ENCODE results near the gene TMEM247.

The TMEM247 gene

DNA sequence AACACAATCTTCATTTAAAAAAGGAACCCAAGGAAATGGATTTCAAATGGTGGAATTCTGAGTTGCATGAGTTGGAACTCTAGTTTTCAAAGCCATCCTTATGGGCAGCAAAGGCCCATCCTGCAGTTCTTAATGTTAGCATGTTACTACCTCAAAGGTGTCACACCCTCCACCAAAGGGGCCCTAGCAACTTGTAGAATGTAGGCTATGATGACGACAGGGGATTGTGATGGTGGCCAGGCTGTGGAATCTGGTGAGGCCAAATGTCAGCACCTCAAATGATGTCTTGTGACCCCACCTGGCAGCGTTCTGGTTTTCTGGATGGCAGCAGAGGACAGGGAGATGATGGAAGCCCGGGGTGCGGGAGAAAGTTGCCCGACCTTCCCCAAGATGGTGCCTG lies at the start of gene TMEM247:
Gene TMEM247, plus strand, starts transcription at position 301 of the 400 bp plus-strand sequence.
- Mint-ChIP-seq H3K9me3 (no peaks in the 10 kb centered on the region), H3K36me3 (no peaks in the 10 kb centered on the region), H3K4me3 (no peak within 1 kb of the TSS), H3K4me1 (peaks cover 26% of the 10 kb centered on the region), H3K27ac (no peak within 1 kb of the TSS)
- ATAC-seq (no peak), DNase-seq (ENCODE audit: low spot score in 2 of 2) (no peak)

DNA sequence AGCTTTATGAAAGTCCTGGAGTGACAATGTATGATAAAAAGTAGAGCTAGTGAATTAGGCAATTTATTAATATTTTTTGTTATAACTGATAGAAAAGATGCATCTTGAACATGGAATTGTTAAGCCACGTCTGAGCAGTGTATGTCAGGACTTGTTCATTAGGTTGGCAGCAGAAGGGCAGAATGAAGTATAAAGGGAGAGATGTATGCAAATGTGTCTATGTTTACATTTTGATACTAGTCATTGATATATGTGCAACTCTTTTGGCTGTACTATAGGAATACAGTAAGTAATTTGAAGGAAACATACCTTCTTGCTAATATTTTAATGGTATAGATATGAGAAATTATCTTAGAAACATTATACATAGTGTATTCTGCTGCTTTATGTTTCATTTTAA lies 49.0 kb upstream of the TMEM247 start:
- no peak for ATAC-seq
- DNase-seq (ENCODE audit: low spot score in 2 of 2), result no peak
- Mint-ChIP-seq H3K27ac (no peak overlapping the region), H3K9me3 (no peaks in the 10 kb centered on the region), H3K36me3 (no peaks in the 10 kb centered on the region), H3K4me3 (no peak overlapping the region), H3K4me1 (peaks cover 41% of the 10 kb centered on the region)

DNA sequence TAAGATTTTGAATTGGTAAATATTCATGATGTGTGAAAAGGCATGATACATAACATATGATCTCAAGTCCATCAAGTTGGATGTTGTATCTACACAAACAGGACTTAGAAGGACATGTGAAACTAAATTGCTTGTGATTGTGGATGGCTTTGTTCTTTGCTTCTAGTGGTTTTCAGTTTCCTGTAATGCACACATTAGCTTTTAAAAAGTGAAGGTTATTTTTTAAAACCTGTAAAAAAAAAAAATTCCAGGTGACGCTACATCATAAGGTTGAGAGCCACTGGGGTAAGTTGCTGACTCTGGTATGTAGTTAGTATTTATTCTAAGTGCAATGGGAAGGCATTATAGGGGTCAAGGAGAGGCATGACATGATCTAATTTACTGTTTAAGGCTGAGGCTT lies 48.4 kb upstream of the TMEM247 start:
- Mint-ChIP-seq H3K4me1 (peaks cover 43% of the 10 kb centered on the region), H3K36me3 (no peaks in the 10 kb centered on the region), H3K4me3 (no peak overlapping the region), H3K27ac (peak overlapping the region; percentile 48), H3K9me3 (no peaks in the 10 kb centered on the region)
- DNase-seq (ENCODE audit: low spot score in 2 of 2) (no peak), ATAC-seq (no peak)

DNA sequence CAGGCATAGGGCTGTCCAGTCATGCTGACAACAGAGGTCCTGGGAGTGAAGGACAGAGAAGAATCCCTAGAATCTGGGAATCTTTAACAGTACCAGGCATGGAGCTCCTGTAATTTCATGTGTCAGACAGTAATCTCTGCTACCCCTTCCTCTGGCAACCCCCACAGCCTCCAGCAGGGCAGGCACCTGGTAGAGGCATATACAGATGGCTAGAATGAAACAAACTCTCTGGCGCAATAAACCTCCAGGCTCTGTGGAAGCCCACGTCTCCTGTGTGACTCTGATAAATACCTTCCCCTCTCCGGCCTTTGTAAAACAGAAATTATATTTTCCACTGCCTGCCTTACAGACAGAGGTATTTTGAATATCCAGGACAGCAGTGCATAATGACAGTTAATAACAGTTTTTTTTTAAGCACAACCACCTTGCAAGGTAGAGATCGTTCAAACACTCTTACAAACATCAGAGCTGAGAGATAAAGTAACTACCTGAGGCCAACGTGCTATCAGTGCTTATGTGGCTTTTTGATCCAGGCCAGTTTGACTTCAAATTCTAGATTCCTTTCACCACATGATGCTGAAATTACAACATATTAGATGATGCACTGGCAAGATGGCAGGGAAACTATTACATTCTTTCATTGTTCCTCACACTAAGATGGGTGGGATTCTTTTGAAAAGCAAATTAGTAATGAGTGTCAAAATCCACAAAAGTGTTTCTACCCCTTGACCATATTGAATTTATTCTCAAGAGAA lies 47.7 kb upstream of the TMEM247 start:
- peaks cover 49% of the 10 kb centered on the region for H3K4me1 Mint-ChIP-seq
- no peak for ATAC-seq
- H3K36me3 Mint-ChIP-seq, result no peaks in the 10 kb centered on the region
- DNase-seq (ENCODE audit: low spot score in 2 of 2), result no peak
- no peaks in the 10 kb centered on the region for H3K9me3 Mint-ChIP-seq
- H3K4me3 Mint-ChIP-seq, result no peak overlapping the region
- H3K27ac Mint-ChIP-seq, result peak overlapping the region; percentile 48

DNA sequence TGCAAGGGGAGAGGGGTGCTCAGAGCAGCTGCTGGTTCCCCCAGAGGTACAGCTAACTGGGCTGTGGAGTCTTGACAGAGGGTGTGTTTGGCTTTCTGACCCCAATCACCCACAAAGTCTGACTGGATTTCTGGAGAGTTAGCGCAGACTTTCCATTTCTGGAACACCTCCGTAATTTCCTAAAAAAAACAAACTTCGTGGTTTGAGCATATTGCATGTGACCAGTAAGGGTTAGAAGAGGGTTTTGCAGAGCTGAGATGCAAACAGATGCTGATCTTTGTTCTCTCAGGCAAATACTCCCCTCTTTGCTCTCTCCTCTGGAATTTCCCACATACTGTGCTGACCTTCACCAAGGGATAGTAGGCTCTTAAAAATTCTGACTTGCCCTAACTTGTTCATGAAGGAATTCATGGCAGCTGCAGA lies 44.5 kb upstream of the TMEM247 start:
- DNase-seq (ENCODE audit: low spot score in 2 of 2) (no peak), ATAC-seq (no peak)
- H3K27ac Mint-ChIP-seq, result no peak overlapping the region
- H3K9me3 Mint-ChIP-seq, result no peaks in the 10 kb centered on the region
- H3K4me1 Mint-ChIP-seq, result peaks cover 69% of the 10 kb centered on the region
- no peak overlapping the region for H3K4me3 Mint-ChIP-seq
- H3K36me3 Mint-ChIP-seq, result no peaks in the 10 kb centered on the region

DNA sequence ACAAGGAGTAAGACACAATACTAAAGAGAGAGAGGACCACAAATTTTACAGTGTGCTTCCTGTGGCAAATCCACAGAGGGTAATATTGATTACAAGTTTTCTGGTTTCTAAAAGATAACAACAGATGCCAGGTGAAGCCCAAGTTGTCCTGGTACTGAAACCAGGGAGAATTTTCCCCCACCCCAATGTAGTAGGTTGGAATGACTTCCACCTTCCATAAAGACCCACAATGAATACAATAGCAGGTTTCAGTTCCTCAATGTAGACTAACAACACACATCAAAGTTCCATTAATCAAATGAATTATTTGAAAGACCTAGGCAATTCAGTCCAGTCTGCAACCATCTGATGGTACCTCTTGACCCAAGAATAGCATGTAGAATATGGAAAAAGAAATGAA lies 44.0 kb upstream of the TMEM247 start:
- Mint-ChIP-seq H3K4me3 (no peak overlapping the region), H3K36me3 (no peaks in the 10 kb centered on the region), H3K4me1 (peaks cover 74% of the 10 kb centered on the region), H3K27ac (no peak overlapping the region), H3K9me3 (no peaks in the 10 kb centered on the region)
- ATAC-seq (no peak), DNase-seq (ENCODE audit: low spot score in 2 of 2) (no peak)

DNA sequence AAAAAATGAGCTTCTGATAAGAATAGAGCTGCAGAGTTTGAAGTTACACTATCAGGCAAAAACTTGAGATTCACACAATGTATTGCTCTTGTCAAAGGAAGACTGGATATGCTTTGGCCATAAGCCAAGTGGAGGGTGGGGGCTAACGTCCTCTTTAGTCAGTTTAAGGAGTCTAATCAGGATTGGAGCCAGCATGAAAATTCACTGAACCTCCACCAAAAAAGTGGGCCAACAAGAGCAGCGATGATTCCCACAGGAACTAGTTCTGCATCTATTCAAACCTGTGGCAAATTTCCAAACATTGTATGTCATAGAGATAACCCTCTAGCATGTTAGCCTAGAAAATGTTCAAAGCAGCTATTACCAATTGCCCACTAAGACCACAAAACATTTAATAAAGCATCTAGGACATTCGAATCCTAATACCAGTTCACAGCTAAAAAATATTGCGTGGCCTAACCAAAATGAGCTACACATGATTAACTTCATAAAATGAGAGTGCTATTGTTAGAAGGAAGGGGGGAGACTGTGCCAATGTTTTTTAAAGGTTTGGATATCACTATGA lies 43.5 kb upstream of the TMEM247 start:
- peaks cover 74% of the 10 kb centered on the region for H3K4me1 Mint-ChIP-seq
- no peak overlapping the region for H3K4me3 Mint-ChIP-seq
- DNase-seq (ENCODE audit: low spot score in 2 of 2), result no peak
- no peaks in the 10 kb centered on the region for H3K36me3 Mint-ChIP-seq
- no peaks in the 10 kb centered on the region for H3K9me3 Mint-ChIP-seq
- no peak for ATAC-seq
- H3K27ac Mint-ChIP-seq, result no peak overlapping the region

DNA sequence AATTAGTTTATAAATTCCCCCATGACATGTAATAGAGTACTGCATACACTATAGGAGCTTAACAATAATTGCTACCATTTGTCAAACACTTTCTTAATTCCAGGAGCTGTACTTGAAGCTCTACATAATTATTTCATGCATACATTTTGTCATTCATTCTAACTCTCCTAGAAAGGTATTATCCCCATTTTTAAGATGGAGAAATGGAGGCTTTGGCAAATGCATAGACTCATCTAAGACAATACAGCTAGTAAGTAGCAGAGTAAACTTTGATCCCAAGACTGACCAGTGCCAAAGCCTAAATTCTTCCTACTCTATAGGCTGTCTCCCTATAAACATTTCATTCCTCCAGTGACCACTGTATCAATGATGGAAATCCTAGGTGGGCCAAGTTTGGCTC lies 42.6 kb upstream of the TMEM247 start:
- no peak overlapping the region for H3K4me3 Mint-ChIP-seq
- DNase-seq (ENCODE audit: low spot score in 2 of 2) (no peak), ATAC-seq (no peak)
- H3K36me3 Mint-ChIP-seq, result no peaks in the 10 kb centered on the region
- H3K4me1 Mint-ChIP-seq, result peaks cover 64% of the 10 kb centered on the region
- H3K9me3 Mint-ChIP-seq, result no peaks in the 10 kb centered on the region
- no peak overlapping the region for H3K27ac Mint-ChIP-seq

DNA sequence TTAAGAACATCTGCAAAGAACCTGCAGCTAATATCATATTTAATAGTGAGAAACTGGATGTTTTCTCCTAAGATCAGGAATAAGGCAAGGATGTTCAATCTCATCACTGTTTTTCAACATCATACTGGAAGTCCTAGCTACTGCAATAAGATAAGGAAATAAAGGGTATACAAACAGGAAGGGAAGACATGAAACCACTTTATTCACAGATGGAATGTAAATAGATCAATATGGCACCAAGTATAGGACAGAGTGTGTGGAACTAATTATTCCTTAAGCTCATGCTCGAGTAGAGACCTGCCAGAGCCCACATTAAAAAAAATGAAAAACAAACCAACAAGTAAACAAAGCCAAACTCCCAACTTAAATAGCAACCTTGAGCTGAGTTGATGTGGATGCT lies 41.3 kb upstream of the TMEM247 start:
- ATAC-seq (no peak), DNase-seq (ENCODE audit: low spot score in 2 of 2) (no peak)
- Mint-ChIP-seq H3K36me3 (no peaks in the 10 kb centered on the region), H3K27ac (no peak overlapping the region), H3K4me3 (no peak overlapping the region), H3K9me3 (no peaks in the 10 kb centered on the region), H3K4me1 (peaks cover 61% of the 10 kb centered on the region)

DNA sequence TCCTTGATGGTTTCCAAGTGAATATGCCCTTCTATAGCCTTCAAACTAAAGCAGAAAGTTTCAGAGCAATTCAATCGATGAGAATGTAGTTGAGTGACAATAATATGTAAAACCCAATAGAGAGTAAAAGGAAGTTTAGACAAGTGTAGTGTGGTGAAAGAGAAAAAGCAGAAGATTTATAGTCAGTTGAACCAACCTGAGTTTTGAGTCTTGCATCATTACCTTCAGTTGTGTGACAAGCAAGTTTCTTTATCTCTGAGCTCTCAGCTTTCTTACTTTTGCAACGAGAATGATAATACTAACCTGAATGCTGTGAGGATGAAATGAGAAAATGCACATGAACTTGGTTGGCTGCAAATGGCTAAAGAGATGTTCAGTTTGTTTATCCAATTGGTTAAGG lies 40.6 kb upstream of the TMEM247 start:
- Mint-ChIP-seq H3K27ac (no peak overlapping the region), H3K9me3 (no peaks in the 10 kb centered on the region), H3K4me3 (peak overlapping the region; percentile 51), H3K36me3 (no peaks in the 10 kb centered on the region), H3K4me1 (peaks cover 63% of the 10 kb centered on the region)
- DNase-seq (ENCODE audit: low spot score in 2 of 2) (no peak), ATAC-seq (no peak)

DNA sequence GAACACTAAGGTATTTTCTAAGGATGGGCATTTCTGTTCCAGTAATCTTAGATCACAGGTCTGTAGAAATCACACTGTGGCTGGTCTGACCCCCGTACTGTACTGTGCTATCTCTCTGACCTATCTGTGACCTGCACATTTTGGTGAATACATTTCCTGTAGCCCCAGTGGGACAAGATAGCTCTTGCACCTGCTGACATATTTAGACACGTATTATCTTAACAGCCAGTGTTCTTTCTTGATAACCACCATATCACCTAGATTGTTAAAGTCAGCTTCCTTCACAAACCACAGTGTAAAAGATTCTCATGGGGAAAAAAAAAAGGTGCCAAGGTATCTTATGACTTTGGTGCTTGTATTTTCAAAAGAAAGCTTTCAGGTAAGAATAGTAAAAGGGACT lies 39.8 kb upstream of the TMEM247 start:
- ATAC-seq, result peak; percentile 96
- H3K4me1 Mint-ChIP-seq, result peaks cover 60% of the 10 kb centered on the region

DNA sequence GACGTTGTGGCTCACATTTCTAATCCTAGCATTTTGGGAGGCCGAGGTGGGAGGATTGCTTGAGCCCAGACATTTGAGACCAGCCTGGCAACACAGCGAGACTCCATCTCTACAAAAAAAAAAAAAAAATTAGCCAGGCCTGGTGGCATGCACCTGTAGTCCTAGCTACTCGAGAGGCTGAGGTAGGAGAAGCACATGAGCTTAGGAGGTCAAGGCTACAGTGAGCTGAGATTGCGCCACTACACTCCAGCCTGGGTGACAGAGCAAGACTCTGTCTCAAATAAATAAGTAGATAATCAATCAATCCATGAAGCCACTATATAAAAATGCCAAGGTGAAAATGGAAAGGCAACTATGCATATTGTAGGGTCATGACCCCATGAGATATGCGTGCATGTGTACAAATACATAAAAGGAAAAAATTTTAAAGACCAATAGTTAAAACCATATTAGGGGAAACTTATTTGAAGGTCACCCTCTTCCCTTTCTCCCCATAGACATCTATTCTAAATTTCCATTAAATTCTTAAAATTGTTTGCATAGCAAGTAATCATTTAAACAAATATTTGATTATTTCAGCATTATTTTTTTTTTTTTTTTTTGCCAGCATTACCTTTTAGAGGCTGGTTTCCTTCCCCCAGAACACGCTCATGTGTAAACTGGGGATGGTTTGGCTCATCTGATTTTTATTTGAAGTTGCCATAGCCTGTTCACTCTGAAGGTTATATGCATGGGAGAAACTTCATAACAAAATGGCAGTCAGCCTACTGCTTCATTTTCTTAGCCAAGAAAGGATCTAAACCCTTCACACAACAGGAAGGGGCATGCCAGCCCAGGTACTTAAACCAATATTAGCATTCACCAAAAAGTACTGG lies 37.3 kb upstream of the TMEM247 start:
- DNase-seq (ENCODE audit: low spot score in 2 of 2) (peak in 1 of 2 donors; percentile 33), ATAC-seq (no peak)
- Mint-ChIP-seq H3K9me3 (peaks cover 8% of the 10 kb centered on the region), H3K4me1 (peaks cover 44% of the 10 kb centered on the region), H3K4me3 (no peak overlapping the region), H3K36me3 (no peaks in the 10 kb centered on the region), H3K27ac (no peak overlapping the region)

More for the DNA sequence above, 39.8 kb upstream of the TMEM247 start:
- H3K9me3 Mint-ChIP-seq, result no peaks in the 10 kb centered on the region
- H3K4me3 Mint-ChIP-seq, result peak overlapping the region; percentile 51
- H3K36me3 Mint-ChIP-seq, result no peaks in the 10 kb centered on the region
- H3K27ac Mint-ChIP-seq, result peak overlapping the region; percentile 32
- no peak for DNase-seq (ENCODE audit: low spot score in 2 of 2)

DNA sequence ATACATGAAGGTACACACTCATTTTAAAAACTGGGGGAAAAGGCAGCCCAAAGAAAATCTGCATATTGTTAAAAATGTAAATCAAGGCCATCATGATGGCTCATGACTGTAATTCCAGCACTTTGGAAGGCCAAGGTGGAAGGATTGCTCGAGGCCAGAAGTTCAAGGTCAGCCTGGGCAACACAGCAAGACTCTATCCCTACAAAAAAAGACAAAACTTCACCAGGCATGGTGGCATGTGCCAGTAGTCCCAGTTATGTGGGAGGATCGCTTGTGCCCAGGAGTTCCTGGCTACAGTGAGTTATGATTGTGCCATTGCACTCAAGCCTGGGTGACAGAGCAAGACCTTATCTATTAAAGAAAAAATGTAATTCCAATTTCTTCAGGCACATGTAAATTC lies 34.6 kb upstream of the TMEM247 start:
- Mint-ChIP-seq H3K4me3 (no peak overlapping the region), H3K9me3 (peaks cover 10% of the 10 kb centered on the region), H3K36me3 (no peaks in the 10 kb centered on the region), H3K4me1 (peaks cover 25% of the 10 kb centered on the region), H3K27ac (no peak overlapping the region)
- DNase-seq (ENCODE audit: low spot score in 2 of 2) (no peak), ATAC-seq (no peak)

DNA sequence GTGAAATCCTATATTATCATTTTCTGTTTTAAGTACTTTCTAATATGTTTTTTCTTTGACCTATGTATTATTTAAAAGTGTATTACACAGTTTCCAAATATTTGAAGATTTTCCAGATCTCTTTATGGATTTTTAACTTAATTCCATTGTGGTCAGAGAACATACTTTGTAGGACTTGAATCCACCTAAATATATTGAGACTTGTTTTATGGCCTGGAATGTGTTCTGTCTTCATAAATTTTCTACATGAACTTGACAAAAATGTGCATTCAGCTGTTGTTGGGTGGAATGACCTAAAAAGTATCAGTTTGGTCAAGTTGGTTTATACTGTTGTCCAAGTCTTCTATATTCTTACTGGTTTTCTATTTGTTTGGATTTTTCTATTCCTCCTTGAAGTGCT lies 33.8 kb upstream of the TMEM247 start:
- H3K36me3 Mint-ChIP-seq, result no peaks in the 10 kb centered on the region
- DNase-seq (ENCODE audit: low spot score in 2 of 2), result no peak

DNA sequence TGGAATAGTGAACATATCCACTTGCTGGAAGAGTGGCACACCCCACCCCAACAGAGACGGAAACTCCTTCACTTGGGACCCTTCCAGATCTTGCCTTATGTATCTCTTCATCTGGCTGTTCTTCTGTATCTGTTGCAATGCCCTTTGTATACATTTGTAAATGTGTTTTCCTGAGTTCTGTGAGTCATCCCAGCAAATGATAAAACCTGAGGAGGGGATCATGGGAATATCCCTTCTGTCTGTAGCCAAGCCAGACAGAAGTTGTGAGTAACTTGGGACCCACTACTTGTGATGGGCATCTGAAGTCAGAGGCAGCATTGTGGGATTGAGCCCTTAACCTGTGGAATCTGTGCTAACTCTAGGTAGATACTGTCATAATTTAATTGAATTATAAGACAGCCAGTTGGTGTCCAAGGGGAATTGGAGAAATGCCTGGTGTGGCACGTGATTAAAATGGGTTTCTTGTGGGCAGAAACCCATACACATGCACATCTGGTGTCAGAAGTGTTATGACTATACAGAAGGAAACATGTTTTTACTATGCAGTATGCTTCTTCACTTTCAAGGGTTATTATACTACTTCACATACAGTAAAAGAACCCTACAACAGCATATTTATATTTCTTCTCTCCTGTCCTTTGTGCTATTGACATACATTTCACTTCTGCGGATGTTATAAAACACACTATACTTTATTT lies 32.3 kb upstream of the TMEM247 start:
- Mint-ChIP-seq H3K4me1 (peaks cover 16% of the 10 kb centered on the region), H3K4me3 (no peak overlapping the region), H3K9me3 (peaks cover 10% of the 10 kb centered on the region), H3K27ac (no peak overlapping the region), H3K36me3 (no peaks in the 10 kb centered on the region)
- ATAC-seq (peak; percentile 51), DNase-seq (ENCODE audit: low spot score in 2 of 2) (peak in 1 of 2 donors; percentile 47)

More for the DNA sequence above, 33.8 kb upstream of the TMEM247 start:
- no peak overlapping the region for H3K4me3 Mint-ChIP-seq
- no peak overlapping the region for H3K27ac Mint-ChIP-seq
- peaks cover 10% of the 10 kb centered on the region for H3K9me3 Mint-ChIP-seq
- peaks cover 17% of the 10 kb centered on the region for H3K4me1 Mint-ChIP-seq
- ATAC-seq, result no peak

Data from stimulated activated effector memory CD8-positive, alpha-beta T cell treated with anti-CD3 and anti-CD28 coated beads, Interleukin-12 subunit alpha, Interleukin-12 subunit beta, amount 100 ng/mL, for 72 hours (primary cell).